ENCODE data around the gene GID8.

GID8 gene

DNA sequence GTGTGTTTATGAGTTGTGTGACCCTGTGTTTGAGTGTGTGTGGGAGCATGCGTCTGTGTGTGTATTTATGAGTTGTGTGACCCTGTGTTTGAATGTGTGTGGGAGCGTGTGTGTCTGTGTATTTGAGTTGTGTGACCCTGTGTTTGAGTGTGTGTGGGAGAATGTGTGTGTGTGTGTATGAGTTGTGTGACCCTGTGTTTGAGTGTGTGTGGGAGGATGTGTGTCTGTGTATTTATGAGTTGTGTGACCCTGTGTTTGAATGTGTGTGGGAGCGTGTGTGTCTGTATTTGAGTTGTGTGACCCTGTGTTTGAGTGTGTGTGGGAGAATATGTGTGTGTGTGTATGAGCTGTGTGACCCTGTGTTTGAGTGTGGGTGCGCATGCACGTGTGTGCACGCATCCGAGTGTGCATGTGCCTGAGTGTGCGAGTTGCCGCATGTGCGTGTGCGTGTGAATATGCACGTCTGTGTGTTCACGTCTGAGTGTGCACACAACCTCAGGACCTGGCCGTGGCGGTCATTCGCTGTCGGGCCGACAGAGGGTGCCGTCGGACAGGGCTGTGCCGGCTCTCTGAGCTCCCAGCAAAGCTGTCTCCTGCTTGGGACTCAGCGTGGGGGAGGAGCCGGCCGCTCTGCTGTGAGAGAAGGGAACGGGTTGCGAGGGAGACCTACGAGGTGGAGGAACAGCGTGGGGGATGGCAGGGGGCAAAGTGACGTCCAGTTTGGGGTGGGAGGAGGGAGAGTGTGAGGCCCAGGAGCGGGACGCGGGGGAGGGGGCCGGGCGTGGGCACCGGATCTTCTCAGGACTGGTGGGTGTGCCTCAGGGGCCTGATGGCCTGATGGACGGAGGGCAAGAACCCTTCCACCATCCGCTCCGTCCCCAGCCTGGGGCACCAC, 34.2 kb downstream of the GID8 start:
- peak; percentile 63 for DNase-seq

GRCh38 chr20:62972845-62973745, 35.1 kb downstream of the GID8 start:
- no peak for DNase-seq

DNA sequence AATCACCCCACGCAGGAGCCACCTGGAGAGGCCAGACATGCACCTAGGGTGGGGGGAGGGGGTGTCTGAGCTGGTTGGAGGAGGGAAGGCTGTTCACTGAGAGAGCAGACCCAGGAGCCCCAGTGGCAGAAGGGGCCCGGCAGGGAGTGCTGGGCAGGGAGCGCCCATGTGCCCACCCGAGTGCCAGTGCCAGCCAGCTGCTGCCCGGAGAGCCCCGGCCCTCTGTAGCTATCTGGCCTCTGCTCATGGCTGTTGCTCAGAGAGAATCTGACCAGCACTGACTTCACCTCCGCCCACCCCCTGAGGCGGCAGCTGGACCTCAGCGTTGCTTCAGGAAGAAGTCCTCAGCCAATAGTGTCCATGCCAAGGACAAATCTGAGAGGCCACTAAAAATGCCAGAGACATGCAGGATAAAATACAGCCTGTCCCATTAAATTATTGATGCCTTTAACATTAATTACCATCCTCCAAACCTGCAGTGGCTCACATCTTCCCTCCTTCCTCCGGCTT, 37.4 kb downstream of the GID8 start:
- no peak for DNase-seq

DNA sequence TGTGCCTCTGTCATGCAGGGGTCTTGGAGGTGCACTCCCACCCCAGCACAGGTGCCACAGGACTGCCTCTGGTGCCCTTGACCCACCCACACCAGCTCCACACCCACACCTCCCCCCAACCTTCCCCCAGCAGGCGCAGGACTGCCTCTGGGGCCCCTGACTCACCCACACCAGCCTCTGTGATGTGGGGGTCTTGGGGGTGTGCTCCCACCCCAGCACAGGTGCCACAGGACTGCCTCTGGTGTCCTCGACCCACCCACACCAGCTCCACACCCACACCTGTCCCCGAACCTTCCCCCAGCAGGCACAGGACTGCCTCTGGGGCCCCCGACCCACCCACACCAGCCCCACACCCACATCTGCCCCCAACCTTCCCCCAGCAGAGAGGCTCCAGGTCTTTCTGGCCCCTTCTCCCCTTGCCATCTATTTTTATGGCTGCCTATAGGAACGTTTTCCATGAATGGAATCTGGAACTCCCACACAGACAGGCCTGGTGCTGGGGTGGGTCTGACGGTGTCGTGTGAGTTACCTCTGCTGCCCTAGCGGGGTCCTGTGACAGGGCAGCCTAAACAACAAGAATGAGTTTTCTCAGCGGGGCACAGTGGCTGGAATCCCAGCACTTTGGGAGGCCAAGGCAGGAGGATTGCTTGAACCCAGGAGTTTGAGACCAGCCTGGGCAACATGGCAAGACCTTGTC, 38.0 kb downstream of the GID8 start:
- no peak for DNase-seq

DNA sequence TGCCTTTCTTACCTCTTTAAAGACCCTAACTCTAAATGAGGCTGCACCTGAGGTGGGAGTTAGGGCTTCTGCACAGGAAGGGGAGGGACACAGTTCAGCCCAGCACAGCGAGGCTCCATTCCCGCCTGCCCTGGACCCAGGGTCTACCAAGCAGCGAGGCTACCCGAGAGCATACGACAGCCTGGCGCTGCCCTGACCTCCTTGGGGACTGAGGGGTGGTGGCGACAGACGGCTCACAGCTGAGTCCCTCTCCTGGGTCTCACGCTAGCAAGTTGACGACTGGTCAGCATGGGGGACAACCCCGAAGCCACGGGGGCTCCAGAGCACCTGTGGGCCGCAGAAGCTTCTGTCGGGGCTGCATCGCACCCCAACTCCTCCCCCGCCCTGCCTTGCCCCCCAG, 38.9 kb downstream of the GID8 start:
- DNase-seq = no peak

DNA sequence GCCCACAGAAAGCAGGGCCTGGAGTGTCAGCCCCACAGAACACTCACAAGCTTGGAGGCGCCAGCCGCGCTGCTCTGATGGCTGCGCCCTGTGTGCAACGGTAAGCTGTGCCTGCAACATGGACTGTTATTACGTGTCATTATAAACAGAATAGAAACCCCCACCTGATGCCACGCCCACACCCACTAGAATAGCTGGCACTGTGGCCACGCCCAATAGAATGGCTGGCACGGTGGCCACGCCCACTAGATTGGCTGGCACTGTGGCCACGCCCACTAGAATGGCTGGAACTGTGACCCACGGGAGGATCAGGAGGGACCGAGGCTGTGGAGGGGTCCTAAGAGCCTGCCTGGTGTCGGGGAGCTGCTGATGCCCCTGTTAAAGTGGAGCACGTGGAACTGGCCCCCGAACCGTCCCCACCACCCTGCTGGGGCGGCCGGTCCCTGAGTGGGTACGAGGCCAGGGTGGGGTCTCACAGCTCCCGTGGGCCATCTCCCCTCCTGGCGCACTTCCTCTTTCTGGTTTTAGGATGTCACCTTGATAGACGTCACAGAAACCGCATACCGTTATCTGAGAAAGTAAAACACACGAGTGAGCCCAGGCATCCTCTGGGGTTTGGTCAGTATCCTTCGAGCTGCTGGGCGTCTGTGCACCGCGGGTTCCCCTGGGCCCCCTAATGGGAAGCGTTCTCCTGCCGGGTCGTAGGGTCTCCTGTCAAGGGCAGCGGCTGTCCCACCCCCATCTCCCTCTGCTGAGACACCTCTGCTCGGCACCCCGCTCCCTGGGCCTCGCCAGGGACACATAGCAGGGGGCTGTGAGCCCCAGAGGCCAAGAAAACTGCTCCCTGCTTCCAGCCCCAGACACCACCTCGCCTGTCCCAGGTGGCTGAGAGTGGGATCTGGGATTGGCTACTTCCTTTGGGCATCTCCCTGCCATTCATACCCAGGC, 39.9 kb downstream of the GID8 start:
- DNase-seq = no peak

DNA sequence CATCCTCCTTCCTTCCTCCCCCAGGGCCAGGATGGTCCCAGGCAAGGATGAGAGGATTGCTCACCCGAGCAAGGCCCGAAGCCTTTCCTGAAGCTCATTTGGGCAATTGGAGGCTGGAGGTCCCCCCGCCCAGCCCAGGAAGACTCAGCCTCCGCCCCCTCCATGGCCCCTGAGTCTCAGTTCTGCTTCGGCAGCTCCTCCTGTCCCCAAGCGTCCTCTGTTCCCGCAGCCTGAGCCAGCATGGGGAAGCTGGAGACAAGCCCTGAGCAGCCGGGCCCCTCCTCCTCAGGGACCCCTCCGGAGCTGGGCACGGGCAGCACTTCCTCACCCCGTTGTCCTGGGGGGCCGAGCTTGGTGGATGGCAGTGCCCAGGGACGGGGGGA, 40.6 kb downstream of the GID8 start:
- no peak for DNase-seq

GRCh38 chr20:62979310-62979709, 41.4 kb downstream of the GID8 start:
- no peak for DNase-seq

DNA sequence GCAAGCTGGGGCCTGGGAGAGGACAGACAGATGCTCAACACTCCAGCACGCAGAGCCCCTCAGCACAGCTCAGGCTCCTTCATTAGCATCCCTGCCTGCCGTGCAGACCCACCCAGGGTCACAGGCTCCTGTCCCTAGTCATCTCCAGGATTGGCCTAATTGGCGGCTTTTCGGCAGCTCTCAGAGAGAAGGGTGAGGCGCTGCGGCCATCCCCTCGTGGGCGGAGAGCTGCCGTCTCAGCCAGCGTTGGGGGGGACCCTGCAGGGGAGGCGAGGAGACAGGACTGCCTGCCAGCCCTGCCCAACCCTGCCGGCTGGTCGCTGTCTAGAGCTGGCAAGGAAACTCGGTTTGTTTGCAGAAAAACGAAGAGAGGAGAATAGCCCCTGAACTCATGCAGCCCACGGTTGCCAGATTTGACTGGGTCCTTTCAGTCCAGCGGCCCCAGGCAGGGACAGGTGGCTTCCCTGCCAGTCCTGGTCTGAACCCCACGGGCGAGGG, 42.0 kb downstream of the GID8 start:
- DNase-seq = no peak

DNA sequence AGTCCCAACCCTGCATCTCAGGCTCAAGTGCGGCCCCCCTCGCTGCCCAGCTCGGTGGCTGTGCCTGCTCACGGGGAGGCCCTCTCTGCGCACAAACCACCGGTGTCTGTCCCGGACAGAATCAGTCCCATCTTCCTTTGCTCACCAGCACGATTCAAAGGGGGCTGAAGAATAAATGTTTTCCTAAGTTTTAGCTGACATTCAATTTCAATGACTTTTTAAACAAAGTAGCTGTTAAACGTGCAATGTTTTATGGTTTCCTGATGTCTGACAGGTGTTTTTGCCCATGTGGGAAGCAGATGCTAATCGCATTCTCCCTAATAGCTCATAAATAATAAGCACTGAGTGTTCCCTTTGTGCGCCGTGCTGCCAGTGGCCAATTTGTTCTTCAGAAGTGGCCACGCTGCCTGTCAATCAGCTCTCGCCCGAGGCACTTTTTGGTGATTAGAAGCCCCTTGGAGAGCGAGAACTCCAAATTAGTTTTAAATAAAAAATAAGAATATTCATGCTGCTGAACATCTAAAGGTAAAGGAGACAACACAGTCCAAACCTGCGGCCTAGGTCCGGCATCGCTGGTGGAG, 42.5 kb downstream of the GID8 start:
- no peak for DNase-seq

DNA sequence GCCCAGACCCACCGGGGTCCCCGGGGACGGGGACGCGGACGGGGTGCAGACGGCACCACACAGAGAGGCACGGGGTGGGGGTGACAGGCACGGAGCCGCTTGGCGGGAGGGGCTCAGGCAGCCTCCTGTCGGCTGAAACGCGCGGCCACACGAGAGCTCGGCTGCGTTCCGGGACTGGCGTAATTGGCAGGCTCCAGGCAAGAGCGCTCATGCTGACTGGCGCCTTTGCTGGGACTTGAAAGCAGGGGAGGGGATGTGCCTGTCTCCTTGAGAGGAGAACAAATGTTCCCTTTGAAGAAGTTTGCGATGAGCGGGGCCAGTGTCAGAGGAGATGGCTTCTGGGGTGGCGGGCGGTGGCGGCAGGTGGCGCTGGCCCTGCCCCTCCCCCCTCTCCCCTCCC, 43.0 kb downstream of the GID8 start:
- DNase-seq = no peak

DNA sequence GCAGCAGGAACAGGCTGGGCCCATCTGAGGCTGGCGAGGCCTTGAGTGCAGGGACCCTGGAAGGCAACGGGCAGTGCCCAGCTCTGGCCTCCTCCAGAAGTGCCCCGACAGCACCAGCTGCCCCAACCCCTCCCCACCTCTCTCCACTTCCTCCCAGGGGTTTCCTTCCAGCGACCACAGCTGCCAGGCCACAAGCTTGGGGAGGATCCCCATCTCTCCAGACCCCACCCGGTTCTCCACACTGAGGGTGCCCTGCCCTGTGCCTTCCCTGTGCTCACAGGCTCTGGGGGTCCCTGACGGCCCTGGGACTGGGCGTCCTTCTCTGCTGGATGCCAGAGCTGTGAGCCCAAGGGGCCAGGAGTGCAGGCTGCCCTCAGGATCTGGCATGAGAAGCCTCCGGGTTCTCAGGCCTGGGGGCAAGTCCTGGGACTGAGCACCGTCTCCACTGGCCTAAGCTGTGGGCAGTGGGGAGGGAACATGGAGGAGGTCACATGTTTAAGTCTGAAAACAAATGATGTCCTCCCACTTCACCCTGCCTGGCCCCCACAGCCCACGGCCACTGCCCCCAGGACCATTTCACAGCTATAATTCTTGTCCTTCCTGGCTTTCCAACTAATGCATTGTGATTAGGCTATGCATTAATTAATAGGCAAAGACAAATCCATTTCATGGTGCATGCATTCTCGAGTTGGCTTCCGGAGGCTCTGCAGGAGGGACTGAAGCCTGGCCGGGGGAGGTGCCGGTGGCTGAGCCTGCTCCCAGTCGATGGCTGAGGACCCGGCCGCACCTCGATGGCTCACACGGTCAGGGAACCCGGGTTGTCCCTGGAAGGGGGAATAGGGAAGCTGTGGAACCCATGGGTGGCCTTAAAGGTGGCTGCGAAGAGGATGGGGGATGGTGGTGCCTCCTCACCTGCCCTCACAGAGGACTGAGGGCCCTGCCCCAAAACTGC, 44.5 kb downstream of the GID8 start:
- no peak for DNase-seq

DNA sequence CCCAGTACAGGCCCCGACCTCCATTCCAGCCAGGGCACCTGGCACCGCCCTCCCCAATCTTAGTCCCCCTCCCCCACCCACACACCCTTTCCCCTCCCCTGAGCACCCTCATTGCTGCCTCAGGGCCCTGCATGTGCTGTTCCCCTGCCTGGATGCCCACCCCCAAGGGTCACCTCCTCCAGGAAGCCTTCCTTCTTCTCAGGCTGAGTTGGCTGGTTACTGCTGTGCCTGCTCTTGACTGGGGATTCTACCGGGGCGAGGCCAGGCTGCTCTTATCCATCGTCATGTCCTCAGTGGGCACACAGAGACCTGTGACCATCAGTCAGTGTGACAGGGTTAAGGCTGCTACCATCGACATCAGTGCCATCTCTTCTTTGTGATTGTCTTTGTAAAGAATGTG, 45.3 kb downstream of the GID8 start:
- no peak for DNase-seq

GRCh38 chr20:62984666-62985443, 46.9 kb downstream of the GID8 start:
- no peak for DNase-seq

DNA sequence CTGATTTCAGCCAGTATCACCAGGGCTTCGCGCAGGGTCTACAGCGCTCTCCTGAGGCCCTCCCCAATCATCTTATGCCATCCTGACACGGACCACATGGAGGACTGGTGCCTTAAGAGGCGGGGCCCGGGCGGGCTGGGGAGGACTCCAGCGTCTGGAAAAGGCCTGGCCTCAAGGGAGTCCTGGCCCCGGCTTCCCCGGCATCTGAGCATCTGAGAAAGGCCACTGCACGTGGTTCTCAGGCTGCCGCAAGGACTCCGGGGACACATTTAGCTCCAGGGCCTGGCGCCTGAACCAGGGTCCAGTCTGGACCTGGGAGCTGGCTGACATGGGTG, 47.5 kb downstream of the GID8 start:
- DNase-seq = no peak

- no peak for DNase-seq
Observed at GRCh38 chr20:62986257-62986800, 48.4 kb downstream of the GID8 start.

DNA sequence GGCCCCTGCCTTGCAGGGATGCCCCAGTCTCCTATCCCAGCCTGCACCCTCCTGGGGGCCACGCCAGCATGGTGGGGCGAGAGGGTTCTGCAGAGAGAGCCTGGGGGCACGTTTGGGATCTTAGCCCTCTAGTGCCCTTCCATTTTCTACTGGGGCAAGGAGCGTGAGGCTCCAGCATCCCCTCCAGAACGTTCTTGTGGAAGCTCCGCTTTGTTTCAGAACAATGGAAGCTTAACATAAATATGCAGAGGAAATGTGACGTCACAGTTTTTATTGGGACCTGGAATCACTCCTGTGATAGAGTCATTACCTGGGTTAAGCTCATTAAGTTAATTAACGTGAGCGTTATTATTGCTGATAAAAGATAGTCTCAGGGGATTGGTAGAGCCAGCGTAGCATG, 49.2 kb downstream of the GID8 start:
- DNase-seq = no peak

DNA sequence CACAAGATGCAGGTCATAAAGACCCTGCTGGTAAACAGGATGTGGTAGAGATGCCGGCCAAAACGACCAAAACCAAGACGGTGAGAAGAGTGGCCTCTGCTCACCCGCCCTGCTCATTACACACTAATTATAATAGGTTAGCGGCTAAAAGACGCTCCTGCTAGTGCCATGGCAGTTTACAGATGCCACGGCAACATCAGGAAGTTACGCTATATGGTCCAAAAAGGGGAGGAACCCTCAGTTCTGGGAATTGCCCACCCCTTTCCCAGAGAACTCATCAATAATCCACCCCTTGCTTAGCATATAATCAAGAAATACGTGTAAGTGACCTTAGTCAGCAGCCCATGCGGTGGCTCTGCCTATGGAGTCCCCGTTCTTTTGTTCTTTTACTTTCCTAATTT, 51.3 kb downstream of the GID8 start:
- no peak for DNase-seq

- DNase-seq = no peak
Observed at GRCh38 chr20:62990306-62990825, 52.4 kb downstream of the GID8 start.
